Neural cell (in vitro differentiated cells): Measurements from ENCODE around the gene SLC26A11.

Experiments used
- EZH2 ChIP-seq: fragments of 200-600, 300-800 bp; shearing (Covaris generic), sonication (generic); IDR thresholded peaks from 2 replicates; pipeline ENCODE4 v1.6.1; 2014; ENCODE audit warnings: antibody characterized with exemption, low read length, borderline replicate concordance, mild to moderate bottlenecking; ENCODE audit not compliant: insufficient read depth, poor library complexity, severe bottlenecking
- MXI1 ChIP-seq: fragments of 450-650 bp; conservative IDR thresholded peaks from 2 replicates; pipeline ENCODE4 v1.6.1; 2014; ENCODE audit warnings: antibody characterized with exemption, mild to moderate bottlenecking; ENCODE audit not compliant: poor library complexity, severe bottlenecking
- POLR2AphosphoS5 ChIP-seq: IDR thresholded peaks from 2 replicates; pipeline ENCODE4 v1.6.1; 2012
- RAD21 ChIP-seq: fragments of 450-650 bp; conservative IDR thresholded peaks from 2 replicates; pipeline ENCODE4 v1.6.1; 2014; ENCODE audit warnings: antibody characterized with exemption, mild to moderate bottlenecking, moderate library complexity
- SMC3 ChIP-seq: fragments of 450-650 bp; conservative IDR thresholded peaks from 2 replicates; pipeline ENCODE4 v1.6.1; 2014; ENCODE audit warnings: antibody characterized with exemption, mild to moderate bottlenecking, moderate library complexity; ENCODE audit not compliant: poor library complexity
- TAF1 ChIP-seq: IDR thresholded peaks from 2 replicates; pipeline ENCODE4 v1.6.1; 2012; ENCODE audit warnings: low read depth
- TF ChIP-seq, protein P1 (sequence below): fragments of 450-650 bp; IDR thresholded peaks from 2 replicates; pipeline ENCODE4 v1.5.1; 2014; ENCODE audit warnings: antibody characterized with exemption, mild to moderate bottlenecking, moderate library complexity; ENCODE audit not compliant: poor library complexity, severe bottlenecking

DNA sequence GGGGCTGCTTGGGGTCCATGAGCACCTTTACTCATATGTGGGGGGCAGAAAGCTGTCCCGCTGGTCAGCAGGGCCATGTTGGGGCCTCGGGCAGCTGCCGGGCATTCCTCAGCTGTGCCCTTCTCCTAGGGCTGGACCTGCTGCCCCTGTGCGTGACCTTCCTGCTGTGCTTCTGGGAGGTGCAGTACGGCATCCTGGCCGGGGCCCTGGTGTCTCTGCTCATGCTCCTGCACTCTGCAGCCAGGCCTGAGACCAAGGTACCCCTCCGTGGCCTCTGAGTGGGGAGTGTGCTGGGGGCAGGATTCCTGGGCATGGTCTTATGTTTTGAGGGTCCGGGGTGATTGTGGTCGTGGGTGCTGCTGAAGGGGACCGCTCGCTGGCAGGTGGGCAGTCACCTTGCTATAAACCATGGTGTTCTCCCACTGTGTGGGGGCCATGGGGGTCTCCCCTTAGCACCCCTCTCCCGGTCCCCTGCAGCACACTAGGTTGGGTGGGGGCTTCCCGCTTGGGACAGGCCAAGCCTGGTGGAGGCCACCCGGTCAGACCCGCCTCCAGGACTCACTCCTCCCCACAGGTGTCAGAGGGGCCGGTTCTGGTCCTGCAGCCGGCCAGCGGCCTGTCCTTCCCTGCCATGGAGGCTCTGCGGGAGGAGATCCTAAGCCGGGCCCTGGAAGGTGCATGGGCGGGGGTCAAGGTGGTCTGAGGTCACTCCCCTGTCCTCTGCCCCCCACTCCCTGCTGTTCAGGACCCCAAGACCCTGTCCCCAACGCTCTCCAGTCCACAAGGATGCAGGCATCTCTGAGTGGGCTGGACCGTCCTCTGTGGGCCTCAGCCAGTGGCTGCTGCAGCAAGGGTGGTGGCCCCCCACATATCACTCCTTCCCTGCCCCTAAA, 28.0 kb downstream of the SLC26A11 start:
- TF ChIP-seq TAF1 (no peak), RAD21 (no peak), MXI1 (no peak), POLR2AphosphoS5 (no peak), SMC3 (no peak), EZH2 (no peak)
- TF ChIP-seq, protein P1, sequence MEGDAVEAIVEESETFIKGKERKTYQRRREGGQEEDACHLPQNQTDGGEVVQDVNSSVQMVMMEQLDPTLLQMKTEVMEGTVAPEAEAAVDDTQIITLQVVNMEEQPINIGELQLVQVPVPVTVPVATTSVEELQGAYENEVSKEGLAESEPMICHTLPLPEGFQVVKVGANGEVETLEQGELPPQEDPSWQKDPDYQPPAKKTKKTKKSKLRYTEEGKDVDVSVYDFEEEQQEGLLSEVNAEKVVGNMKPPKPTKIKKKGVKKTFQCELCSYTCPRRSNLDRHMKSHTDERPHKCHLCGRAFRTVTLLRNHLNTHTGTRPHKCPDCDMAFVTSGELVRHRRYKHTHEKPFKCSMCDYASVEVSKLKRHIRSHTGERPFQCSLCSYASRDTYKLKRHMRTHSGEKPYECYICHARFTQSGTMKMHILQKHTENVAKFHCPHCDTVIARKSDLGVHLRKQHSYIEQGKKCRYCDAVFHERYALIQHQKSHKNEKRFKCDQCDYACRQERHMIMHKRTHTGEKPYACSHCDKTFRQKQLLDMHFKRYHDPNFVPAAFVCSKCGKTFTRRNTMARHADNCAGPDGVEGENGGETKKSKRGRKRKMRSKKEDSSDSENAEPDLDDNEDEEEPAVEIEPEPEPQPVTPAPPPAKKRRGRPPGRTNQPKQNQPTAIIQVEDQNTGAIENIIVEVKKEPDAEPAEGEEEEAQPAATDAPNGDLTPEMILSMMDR: no peak
